Medulla oblongata (tissue), 1 donor: ENCODE measurements around the gene EPHA4.

Source experiments
- DNase-seq: peaks from one replicate; pipeline ENCODE4 v3.0.0-alpha.2; 2015; ENCODE audit errors: extremely low spot score

Gene EPHA4

DNA sequence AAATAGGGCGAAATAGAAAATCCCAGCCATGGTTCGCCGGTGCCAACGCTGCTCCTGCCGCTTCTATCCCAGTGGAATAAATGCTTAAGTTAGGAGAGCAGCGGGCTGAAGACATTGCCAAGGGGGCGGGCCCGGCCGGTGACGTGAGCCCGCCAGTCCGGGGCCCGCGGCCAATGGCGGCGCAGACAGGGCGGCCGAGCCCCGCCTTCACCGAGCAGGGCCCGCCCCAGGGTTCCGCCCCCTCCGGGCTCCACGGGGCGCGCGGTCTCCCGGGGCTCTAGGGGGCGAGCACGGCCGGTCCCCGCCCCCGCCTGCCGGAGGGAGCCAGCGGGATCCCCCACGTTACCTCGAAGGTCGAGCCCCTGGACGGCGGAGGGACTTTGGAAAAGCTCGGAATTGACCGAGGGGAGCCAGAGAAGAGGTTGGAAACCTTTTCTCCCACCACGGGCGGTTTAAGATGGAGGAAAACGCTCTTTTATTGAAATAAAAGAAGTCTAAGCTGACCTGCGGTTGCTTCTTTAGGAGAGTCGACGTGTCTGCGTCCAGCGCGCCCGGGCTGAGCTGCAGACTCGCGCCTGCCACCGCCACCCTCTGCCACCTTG, at the start of gene EPHA4:
EPHA4 (minus strand) TSS at position 86 of the 602 bp plus-strand sequence; CDS start at position 30, 56 bp downstream.
- peak; percentile 95 for DNase-seq

DNA sequence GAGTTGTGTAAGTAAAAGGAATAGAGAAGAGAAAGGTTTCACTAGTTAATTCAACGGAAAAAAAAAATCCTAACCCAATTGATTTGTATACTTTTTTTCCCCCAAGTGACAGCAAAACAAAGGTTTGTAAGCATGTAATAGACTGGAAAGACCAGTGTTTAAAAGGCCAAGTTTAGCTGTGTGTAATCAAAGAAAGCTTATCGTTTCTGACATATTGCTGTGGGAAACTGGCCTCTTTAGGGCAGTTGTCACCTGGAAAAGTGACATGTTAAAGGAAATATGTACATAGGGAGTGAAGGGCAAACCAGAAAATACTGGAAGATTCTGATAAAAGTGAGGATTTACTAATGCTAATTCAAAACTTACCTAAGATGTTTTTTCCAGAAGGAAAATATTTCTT, 45.9 kb upstream of the EPHA4 start:
- no peak for DNase-seq

DNA sequence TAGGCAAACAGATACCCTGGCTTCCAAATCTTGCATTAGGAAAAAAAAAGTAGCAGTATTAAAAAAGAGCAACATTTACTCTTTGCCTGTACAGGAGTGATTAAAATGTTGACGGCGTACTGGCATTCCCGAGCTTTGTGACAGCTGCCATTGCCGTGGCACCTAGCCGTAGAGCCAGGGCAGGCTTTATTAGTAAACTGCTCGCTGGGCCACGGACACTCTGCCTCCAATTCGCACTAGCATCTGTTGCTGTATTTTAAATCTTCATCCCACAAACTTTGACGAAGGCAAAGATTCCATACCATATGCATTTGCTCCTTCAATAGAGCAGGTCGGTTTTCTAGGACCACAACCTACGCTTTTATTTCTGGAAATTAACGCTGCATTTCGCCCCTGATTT, 44.5 kb upstream of the EPHA4 start:
- DNase-seq, result no peak

DNA sequence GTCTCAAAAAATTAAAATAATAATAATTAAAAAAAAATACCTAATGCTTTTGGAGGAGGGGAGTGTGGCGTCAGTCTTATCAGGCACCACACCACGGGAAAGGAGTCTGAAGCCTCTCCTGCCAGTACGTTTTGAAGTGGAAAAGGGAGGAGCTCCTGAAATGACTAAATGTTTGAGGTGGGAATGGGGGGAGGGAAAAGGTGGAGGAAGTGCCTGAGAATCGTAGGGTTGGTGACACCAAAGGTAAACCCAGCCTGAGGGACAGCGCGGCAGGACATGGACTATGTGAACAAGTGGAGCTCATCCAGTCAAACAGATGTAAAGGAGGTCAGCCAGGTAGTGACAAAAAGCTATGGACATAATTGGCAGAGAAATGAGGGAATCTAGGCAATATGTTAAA, 42.2 kb upstream of the EPHA4 start:
- no peak for DNase-seq

DNA sequence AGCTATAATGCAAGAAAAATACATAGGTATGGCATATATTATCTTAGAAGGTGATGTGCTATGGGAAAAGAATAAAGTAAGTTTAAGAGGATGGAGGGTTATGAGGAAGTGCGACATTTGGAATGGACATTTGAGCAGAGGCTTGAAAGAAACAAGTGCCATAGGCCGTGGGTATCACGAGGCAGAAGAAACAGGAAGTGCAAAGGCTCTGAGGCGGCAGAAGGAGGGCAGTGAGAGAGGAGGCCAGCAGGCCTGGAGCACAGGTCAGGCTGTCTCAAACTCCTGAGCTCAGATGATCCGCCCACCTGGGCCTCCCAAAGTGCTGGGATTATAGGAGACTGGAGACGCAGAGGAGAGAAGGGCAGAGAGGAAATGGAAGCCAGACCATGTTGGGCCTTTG, 40.7 kb upstream of the EPHA4 start:
- no peak for DNase-seq

DNA sequence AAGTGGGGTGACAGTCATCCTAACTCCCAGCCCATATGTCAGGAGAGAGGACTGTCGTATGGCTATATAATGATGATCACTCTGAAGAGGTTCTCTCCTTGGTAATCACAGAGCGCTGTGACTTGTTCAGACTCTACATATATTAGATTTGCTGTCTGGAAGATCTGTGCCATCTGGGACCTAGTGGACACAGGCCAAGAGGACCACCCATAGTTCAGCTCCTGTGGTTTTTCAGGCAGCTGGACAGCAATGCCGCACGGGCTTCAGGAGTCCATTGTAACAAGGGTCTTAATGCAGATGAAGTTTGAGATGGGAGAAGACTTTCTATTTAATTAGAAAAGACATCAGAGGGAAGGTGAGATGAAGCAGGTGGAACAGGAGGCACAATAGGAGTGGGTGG, 40.1 kb upstream of the EPHA4 start:
- no peak for DNase-seq

DNA sequence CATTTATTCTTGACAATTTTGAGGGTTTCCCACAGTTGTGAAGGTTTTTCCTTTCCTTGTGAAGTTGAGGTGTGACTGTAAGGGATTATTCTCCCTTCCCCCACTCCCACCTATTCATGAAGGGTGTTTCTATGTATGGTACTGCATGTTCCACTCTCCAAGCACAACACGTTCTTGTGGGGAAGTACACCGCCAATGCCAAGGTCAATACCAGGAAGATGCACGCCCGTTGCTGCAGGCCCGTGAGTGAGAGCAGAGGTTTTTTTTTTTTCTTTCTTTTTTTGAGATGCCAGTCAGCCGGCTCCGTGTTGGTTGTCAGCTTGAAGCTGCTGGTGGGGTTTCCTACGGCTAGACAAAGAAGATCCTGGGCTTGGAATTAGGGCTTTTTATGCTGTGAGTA, 38.6 kb upstream of the EPHA4 start:
- DNase-seq, result no peak

DNA sequence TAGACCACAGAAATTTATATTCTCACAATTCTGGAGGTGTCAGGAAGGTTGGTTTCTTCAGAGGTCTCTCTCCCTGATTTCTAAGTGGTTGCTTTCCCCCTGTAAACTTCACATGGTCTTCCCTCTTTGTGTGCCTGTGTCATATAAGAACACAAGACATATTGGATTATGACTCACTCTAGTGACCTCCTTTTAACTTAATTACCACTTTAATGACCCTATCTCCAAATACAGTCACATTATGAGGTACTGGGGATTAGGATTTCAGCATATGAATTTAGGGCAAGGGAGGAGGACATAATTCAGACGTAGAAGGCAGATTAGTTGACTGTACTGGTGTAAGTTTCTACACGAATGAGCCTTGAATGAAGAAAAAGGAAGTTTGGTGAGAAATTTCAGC, 38.2 kb upstream of the EPHA4 start:
- no peak for DNase-seq

DNA sequence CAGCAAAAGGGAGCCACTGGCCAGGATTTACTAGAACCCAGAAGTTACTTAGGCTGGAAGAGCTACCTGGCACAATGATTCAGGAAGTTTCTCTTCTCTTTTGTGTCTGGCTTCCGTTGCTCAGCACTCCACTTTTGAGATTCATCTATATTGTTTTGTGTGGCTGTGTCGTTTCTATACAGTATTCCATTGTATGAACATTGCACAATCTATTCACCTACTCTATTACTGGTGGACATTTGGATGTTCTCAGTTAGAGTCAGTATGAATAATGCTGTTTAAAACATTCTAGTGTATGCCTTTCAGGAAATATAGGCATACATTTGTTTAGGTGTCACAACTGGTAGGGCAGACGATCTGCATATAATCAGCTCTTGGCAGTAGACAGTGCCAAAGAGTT, 36.3 kb upstream of the EPHA4 start:
- DNase-seq, result no peak

DNA sequence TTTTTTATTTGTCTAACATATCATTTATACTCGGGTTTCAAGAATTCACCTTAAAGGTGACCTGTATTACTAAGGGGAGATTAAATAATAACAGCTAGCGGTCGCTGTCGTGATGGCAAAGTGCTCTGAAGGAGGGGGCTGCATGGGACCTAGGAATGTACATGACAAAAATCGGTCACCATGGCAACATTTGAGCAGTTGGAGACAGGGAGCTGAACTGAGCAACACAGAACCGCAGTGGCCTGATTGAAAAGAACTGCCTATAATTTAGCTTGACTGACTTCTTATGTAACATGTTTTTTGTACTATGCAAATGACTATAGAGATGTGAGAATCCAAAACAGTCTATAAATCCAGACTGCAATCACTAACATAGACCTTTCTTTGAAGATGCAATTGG, 34.3 kb upstream of the EPHA4 start:
- no peak for DNase-seq

DNA sequence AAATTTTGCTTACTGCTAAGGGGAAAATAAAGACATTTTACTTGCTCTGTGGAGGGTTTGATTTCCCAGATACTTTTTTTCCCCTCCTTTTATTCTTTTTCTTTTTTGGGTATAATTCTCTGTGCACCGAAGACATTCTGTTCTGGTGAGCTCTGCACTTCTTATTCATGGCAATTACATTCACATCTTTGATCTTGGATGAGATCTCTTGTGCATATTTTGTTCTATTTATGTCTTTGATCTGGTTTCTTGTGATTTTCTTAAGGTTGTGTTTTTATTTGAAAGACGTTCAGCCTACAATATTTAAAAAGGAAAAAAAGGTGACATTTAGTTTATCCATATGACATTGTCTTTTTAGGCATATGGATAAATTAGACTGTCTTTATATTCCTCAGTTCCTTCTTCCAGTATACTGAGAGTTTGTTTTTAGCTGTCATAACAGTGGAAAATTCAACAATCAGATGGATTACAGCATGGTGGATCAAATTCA, 33.7 kb upstream of the EPHA4 start:
- DNase-seq, result peak; percentile 22

DNA sequence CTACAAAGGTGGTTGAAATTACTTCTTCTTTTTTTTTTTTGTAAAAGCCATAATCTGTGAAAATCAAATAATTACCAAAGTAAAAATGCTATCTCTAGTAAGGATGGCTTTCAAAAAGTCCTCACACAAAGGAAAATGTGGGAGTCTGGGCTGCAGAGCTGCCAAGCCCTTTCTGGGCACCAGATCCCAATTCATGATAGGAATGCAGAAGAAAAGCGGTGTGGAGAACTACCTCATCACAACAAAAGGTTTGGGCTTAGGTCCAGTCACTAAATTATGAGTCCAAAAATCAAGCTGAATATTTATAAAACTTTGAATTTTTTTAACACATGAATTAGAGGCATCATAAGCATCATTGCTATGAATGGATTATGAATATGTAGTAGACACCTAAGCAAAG, 30.8 kb upstream of the EPHA4 start:
- peak; percentile 51 for DNase-seq

DNA sequence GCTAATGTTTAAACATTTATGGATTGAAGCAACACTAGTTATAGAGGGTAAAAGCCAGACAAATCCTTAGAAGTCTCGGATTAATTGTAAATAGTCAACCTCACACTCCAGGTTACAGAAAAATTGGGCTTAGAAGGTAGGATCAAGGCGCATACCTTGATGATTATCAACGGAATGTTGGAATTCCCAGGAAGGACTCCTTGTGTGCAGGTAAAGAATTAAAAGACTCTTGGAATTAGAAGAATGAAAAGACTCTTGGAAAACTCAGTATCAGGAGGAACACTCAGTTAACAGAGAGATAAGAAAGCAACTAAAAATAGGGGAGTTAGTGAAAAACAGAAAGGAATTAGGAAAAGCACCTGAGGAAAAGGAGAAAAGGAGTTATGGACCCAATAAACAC, 29.3 kb upstream of the EPHA4 start:
- no peak for DNase-seq

DNA sequence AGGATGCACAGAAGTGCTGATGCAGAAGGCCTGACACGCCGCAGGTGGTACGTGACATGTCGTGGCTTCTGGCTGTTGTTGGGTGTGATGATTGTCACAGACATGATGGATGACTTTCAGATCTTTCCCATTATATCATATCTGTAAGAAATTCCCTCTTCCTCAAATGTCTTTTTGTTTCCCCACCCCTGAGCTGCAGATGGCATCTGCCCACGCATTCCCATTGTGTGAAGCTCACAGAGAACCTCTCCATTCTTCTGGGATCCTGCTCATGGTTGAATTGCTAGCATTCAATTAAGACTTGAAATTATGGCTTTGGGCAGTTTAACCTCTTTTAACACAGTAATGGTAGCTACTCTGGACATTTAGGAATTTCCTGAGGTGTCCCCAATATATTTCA, 28.3 kb upstream of the EPHA4 start:
- DNase-seq, result no peak

DNA sequence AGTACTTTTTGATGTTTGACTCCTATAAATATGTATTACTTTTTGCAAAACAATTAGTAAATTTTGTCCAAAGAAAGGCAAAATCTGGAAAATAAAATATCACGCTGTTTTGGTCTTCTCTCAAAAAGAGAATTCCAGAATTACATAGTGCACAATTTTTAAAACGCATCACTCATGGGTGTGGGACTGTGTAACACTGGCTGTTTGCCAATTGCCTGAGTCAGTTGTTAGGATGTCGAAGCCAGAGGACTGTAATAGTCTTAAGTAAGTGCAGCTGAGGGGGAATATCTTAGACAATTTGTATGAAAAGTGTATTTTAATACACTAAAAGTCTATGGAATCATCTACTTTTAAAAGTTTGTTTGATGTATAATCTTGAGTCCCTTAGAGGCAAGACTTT, 24.1 kb upstream of the EPHA4 start:
- no peak for DNase-seq

DNA sequence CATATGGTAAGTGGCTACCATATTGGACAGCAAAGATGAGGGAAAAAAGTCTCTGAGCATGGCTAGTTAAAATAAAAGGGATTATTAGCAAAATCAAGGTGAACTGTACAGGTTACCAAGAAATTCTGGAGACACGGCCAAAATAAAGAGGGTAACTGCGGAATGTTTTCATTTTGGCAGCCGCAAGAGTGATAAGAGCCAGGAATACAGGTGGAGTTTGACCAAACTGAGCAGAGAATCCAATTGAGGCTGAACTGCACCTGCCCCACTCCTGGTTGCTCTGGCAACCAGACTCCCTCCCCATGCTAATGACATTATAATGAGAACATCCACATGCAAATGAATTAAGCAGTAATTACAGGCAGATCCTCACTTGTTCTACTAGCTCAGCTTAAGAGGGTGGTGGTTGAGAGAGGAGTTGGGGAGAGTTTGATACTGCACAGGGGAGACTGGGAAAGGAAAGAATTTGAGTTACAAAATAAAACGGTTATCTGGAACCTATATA, 18.8 kb upstream of the EPHA4 start:
- no peak for DNase-seq

DNA sequence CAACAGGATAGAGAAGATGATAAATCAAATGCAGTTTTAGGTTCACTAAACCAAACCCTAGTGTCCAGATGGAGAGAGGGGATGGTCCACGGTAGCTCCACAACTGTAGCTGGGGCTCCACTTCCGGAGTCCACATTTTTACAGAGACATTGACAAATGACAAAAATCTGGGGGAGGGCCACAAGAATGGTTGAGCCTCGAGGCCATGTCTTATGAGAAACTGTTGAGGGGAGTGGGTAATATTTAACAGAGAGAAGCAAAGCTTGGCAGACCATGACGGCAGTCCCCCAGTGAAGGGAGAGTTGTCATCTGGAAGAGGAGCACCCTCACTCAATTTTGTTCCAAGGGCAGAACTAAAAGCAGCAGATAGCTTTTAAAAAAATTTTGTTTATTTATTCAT, 17.6 kb upstream of the EPHA4 start:
- no peak for DNase-seq

DNA sequence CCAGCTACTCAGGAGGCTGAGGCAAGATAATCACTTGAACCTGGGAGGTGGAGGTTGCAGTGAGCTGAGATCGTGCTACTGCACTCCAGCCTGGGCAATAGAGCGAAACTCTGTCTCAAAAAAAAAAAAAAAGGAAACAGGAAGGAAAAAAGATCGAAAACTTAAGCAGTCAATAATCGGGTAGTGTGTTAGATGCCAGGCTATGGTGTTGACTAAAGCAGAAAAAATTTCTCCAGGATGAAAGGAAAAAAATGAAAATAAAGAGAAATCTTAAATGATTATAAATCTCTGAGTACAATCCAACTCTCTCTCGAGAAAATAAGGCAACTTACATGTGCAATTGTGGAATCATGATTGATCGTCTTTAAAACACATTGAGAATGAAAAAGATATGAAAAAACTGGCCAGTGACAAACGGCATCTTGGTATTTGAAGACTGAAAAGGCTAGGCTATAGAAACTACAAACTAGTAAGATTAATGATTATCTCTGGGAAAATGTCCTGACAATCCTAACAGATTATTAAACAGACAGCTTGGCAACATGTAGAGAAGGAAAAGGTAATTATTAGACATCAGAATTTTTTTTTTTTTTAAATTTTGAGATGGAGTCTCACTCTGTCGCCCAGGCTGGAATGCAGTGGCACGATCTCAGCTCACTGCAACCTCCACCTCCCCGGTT, 16.3 kb upstream of the EPHA4 start:
- no peak for DNase-seq

DNA sequence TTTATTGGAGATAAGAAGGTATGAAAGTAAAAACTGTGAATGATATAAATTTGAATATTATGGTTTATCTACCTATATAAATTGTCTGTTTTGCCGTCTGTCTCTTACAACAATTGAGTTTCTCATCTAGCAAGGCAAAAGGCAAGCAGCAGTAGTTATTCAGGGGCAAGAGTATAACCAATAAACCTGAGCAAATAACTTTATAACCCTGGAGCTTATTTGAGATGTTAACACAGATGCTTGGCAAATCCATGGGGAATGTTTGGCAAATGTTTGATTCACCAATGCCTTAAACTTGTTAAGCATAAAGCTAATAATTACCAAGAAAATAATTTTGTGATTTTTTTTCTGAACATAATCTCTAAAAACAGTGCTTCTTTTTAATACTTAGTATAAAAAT, 9.9 kb upstream of the EPHA4 start:
- no peak for DNase-seq

DNA sequence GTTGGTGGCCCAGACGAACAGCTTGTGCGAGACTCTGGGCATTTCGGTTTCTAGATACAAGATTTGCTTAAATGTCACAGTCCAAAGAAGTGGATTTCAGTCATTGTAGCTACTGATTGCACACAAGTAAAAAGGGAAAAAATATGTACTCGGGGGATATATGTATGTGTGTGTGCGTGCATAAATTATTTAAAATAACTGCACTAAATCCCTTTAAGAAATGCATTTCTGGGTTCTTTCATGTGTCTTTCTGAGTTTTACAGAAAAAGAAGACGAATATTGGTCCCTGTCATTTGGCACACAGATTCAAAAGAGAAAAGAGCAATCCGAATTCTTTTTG, 2.1 kb upstream of the EPHA4 start:
- no peak for DNase-seq

DNA sequence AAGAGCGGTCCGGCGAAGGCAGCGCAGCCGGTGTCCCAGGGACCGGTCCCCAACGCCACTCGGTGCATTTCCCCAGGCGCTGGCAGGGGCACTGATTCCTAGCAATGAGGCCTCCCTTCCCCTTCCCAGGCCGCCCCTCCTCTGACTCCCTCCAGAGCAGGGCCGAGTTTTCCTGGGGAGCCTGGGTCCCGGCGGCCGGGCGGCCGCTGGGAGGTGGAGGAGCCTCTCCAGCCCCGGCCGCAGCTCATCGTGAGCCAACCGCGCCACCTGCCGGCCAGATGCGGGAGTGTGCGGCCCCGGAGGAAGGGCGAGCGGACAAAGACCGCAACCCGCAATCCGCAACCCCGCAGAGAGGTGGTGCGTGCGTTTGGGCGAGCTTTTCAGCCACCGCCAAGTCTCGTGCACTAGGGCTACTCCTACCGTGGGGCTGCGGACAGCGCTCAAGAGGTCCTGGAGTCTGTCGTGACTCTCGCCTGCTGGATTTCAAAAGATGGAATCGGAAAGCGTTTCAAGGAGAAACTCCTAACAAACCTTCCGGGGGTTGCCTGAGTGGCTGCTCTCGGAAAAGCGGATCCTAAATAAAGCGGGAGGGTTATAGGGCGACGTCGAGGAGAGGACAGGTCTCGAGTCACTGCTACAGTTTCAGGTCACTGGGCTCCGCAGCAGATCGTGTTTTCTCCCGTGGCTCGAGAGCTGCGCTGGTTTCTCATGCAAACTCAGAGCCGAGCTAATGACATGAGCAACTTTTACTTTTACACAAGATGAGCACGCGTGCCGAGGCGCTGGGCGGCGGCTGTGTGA, 1.5 kb upstream of the EPHA4 start:
- DNase-seq, result peak; percentile 90

DNA sequence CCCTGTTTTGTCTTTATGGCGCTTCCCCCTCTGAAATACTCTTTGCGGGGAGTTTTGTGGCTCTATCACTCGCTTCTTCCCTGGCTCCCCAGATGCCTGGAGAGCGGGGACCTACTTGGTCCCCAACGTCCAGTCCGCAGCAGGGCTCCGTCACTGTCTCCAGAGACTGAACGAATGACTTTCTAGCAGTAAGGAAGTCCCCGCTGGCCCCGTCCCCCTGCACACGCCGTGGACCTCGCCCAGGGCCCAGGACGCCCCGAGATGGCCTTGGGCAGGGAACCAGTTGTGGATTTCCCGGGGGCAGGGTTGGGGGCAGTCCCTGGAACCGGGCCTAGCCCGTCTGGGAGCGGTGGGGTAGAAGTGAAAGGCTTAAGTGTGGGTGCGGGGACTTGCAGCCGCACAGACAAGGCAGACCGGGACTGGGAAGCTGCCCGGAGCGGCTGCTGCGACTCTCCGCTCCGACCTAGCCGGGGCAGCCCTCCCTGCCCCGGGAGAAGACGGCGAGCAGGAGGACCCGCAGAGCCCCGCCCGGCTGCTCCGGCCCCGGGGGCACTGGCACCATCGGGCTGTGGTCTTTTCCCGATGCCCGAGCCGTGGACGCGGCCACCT, 821 bp upstream of the EPHA4 start:
- DNase-seq, result peak; percentile 55
